Adrenal gland (tissue), 12 donors: Measurements from ENCODE around the gene RTL10. TPM values are rescaled to one million over a fixed set of nuclear protein-coding genes. Genes with fewer than 3 reads are reported as not detected.

Experiments used
- DNase-seq, 7 donors: peaks; one replicate each; pipeline ENCODE4 v3.0.0-alpha.2; 2019 to 2020
- H3K27ac ChIP-seq, 5 donors: fragments of 200-600 bp; sonication (generic) in 4 of 5; 1 replicate in 3 of 5; 2 replicates in 2 of 5; pipeline versions ENCODE4 v1.5.1 to v1.8.0; 2016 to 2020; ENCODE audit warnings: mild to moderate bottlenecking in 1 of 5
- H3K27me3 ChIP-seq: fragments of 200-600 bp; 2 replicates; pipeline ENCODE4 v1.8.0; 2021
- H3K36me3 ChIP-seq, 2 donors: fragments of 200-600 bp; replicated peaks in 1 of 2; 1 replicate in 1 of 2; 2 replicates in 1 of 2; pipeline versions ENCODE4 v1.5.1 to v1.8.0; 2018 to 2022
- H3K4me1 ChIP-seq, 2 donors: fragments of 200-600 bp; replicated peaks in 1 of 2; 1 replicate in 1 of 2; 2 replicates in 1 of 2; pipeline versions ENCODE4 v1.5.1 to v1.8.0; 2018 to 2021
- H3K4me3 ChIP-seq, 4 donors: fragments of 200-600 bp; sonication (generic) in 3 of 4; one replicate each; pipeline ENCODE4 v1.5.1; 2016 to 2018
- H3K9me3 ChIP-seq, 3 donors: fragments of 200-600 bp; sonication (generic) in 1 of 3; replicated peaks in 1 of 3; 1 replicate in 2 of 3; 2 replicates in 1 of 3; pipeline versions ENCODE4 v1.5.1 to v1.8.0; 2016 to 2021
- POLR2A ChIP-seq, 2 donors: fragments of 450-650 bp; IDR thresholded peaks; one replicate each; pipeline ENCODE4 v1.6.1; 2017; ENCODE audit warnings: antibody characterized with exemption in 2 of 2, mild to moderate bottlenecking in 2 of 2, moderate library complexity in 1 of 2
- WGBS, 4 donors: extraction: QIAGEN DNeasy Blood & Tissue Kit in 2 of 4; methylation state at CpG; one replicate each; pipeline versions ENCODE4 v1.1.5 to v1.1.7; 2013 to 2017; 5-methylcytosine and 5-hydroxymethylcytosine counted together
- intact Hi-C, 2 donors: fragments of 100-400 bp; cut with DNase I; formaldehyde crosslinking; loops; one replicate each; pipeline versions ENCODE4 v1.14.1 to v1.15.0; 2022 to 2023
- polyA plus RNA-seq, 3 donors: library from polyadenylated mRNA; stranded (reverse); fragments of 200-250 nt in 2 of 3; fragments of 350-450 nt in 1 of 3; fragmentation: Illumina TruSeq in 1 of 3; extraction: RNeasy Lipid Tissue Mini Kit (QIAGEN cat#74804) in 1 of 3; gene quantifications; one replicate each; pipeline ENCODE4 v1.2.3, GENCODE V29; 2013 to 2014
- total RNA-seq, 9 donors: library from RNA; depleted of rRNA in 4 of 9; stranded (reverse); fragments of >200 nt in 4 of 9; fragments of 120-200 nt in 1 of 9; fragmentation: NEBNext Ultra II Directional in 1 of 9; extraction: Animal tissue kit (Norgen Biotek cat#: 25700) in 1 of 9; gene quantifications; one replicate each; pipeline versions ENCODE4 v1.1.0 to v1.2.4, GENCODE V29; 2013 to 2023
- TF ChIP-seq, protein P1 (sequence below), 6 experiments: fragments of 450-650 bp in 4 of 6; fragments of 200-600 bp in 2 of 6; sonication (generic) in 1 of 6; IDR thresholded peaks; 1 replicate in 5 of 6; 2 replicates in 1 of 6; pipeline versions ENCODE4 v1.5.1 to v1.8.0; 2016 to 2021; ENCODE audit warnings: antibody characterized with exemption in 6 of 6, mild to moderate bottlenecking in 2 of 6, moderate library complexity in 1 of 6
- donor health status: healthy with polysubstance abuse.
- donor health status: Bipolar disorder and iron deficiency.
- donor health status: DM: yes; HTN: yes; CAD: no.
- donor health status: DM: no; HTN: no; CAD: no.
- donor health status: DM: no; HTN: no; CAD: no.
- donor health status: DM: yes; HTN: yes; CAD: no.

RTL10 gene
- total and polyA plus RNA-seq, 12 donors: 5.5 to 17.5 (median 11.7) TPM

DNA sequence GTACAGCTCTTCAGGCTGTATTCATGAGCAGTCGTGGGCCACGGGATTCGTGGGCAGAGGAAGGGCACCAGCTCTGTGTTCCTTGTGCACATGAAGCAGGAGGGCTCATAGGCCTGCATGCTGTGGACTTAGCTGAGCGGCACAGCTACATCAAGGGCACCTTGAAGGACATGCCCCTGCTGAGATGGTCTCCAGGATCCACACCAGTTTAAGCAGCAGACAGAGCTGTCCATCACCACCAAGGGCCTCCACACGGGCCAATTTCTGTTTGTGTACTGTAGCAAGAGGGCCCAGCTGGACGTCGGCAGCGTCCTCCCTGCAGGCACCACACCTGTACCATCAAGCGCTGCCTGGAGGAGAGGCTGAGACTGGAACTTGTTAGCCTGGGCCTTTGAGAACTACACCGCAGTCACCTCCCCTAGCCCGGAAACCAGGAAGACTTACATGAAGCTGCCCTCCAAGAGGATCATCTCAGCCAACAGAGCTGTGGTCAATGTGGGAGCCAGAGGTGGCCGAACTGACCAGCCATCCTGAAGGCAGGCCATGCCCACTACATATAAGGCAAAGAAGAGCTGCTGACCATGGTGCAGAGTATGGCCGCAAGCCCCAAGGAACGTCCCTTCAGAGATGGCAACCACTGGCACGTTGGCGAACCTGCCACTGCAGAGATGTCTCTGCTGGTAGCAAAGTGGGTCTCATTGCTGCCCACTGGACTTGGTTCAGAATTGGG, 32.7 kb upstream of the RTL10 start:
- intact Hi-C loops: no loop called here
- no peak for TF ChIP-seq POLR2A (IDR thresholded peaks at IDR 0.05)
- TF ChIP-seq, protein P1, sequence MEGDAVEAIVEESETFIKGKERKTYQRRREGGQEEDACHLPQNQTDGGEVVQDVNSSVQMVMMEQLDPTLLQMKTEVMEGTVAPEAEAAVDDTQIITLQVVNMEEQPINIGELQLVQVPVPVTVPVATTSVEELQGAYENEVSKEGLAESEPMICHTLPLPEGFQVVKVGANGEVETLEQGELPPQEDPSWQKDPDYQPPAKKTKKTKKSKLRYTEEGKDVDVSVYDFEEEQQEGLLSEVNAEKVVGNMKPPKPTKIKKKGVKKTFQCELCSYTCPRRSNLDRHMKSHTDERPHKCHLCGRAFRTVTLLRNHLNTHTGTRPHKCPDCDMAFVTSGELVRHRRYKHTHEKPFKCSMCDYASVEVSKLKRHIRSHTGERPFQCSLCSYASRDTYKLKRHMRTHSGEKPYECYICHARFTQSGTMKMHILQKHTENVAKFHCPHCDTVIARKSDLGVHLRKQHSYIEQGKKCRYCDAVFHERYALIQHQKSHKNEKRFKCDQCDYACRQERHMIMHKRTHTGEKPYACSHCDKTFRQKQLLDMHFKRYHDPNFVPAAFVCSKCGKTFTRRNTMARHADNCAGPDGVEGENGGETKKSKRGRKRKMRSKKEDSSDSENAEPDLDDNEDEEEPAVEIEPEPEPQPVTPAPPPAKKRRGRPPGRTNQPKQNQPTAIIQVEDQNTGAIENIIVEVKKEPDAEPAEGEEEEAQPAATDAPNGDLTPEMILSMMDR (IDR thresholded peaks at IDR 0.05): no peak
- no peaks in the 10 kb centered on the region for H3K9me3 ChIP-seq
- H3K4me1 ChIP-seq: no peaks in the 10 kb centered on the region
- H3K36me3 ChIP-seq: peaks cover 0 to 2% of the 10 kb centered on the region in 2 donors
- DNase-seq: no peak
- peak overlapping the region in 1 of 5 donors; percentile 30 for H3K27ac ChIP-seq
- no peaks in the 10 kb centered on the region for H3K27me3 ChIP-seq
- 72 to 90% (median 89%) methylated on average over 4 to 16 of the region's 16 CpGs for WGBS, 4 donors
- H3K4me3 ChIP-seq: no peak overlapping the region

DNA sequence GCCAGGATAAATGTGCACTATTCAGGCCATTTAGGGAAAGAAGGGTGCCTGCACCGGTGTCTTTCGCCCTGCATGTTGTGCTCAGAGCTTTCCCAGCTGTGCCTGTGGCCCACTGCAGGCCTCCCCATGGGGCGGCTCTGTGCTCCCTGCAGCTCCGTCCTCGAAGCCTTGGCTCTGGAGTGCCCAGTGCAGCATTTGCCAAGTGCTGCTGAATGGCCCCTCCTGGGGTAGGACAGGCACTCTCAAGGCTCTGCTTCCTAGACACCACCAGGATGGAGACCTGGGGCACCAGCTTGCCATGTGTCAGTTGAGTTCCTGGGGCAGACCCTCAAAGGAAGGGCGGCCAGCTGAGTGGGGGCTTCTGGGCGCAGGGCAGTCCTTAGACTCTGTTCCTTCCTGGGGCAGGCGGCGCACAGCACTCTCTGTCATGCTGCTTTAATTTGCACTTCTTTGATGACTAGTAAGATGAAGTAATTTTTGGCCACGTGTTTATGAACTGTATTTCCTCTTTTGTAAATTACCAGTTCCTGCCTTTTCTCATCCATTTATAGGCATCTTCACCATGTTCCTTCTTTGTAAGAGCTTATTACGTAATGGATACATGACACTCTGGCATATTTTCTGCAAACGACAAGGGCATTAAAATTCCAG, 32.1 kb upstream of the RTL10 start:
- no peaks in the 10 kb centered on the region for H3K27me3 ChIP-seq
- no peak overlapping the region for H3K4me3 ChIP-seq
- no peaks in the 10 kb centered on the region for H3K9me3 ChIP-seq
- 77 to 80% (median 78%) methylated on average over 9 to 12 of the region's 12 CpGs for WGBS, 4 donors
- H3K27ac ChIP-seq: peak overlapping the region in 1 of 5 donors; percentile 66
- H3K4me1 ChIP-seq: no peaks in the 10 kb centered on the region
- intact Hi-C loops: no loop called here
- no peaks in the 10 kb centered on the region for H3K36me3 ChIP-seq
- DNase-seq: no peak
- TF ChIP-seq, protein P1 (IDR thresholded peaks at IDR 0.05): no peak
- TF ChIP-seq POLR2A (IDR thresholded peaks at IDR 0.05): no peak

DNA sequence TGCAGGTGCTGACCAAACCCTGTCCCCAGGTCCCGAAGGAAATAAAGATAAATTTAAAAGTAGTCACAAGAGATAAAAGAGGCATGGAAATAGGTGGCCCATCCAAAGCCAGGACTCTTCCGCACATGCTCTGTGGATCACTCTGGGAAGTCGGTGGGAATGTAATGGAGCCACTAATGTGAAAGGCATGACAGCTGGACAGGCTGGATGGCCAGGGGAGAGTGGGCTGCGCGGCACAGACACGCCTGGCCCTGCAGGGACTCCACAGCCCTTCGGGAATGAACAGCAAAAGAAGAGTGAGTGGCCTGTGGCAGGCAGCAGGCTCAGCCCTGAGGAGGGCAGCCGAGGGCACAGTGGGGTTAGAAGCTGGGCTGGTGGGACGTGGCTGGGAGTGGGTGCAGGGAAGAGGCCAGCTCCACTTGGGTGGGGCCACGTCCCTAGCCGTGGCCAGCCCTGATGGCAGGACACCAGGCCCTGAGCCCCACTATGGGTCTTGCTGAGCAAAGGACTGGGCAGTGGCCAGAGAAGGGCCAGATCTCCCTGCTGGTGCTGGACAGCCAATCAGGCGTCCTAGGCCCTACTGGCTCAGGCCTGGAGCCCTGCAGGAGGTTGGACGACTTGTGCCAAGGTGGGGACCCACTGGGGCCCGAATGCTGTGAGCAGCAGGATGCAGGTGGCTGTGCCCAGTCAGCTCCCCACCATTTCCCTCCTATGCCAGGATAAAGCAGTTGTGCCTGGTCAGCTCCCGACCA, 31.3 kb upstream of the RTL10 start:
- WGBS, 4 donors: 85 to 93% (median 90%) methylated on average over 12 to 15 of the region's 15 CpGs

More for the DNA sequence above, 31.3 kb upstream of the RTL10 start:
- Histone ChIP-seq H3K27me3 (no peaks in the 10 kb centered on the region), H3K27ac (peak overlapping the region in 1 of 5 donors; percentile 66), H3K4me1 (no peaks in the 10 kb centered on the region), H3K36me3 (no peaks in the 10 kb centered on the region), H3K9me3 (no peaks in the 10 kb centered on the region), H3K4me3 (no peak overlapping the region)
- TF ChIP-seq POLR2A (IDR thresholded peaks at IDR 0.05): no peak
- TF ChIP-seq, protein P1 (IDR thresholded peaks at IDR 0.05): no peak
- no peak for DNase-seq
- intact Hi-C loops: no loop called here
